H9 (cell line): ENCODE results near the gene QSOX2. TPM values are rescaled to one million over a fixed set of nuclear protein-coding genes. Genes with fewer than 3 reads are reported as not detected.

Experiments
- DNase-seq: peaks from one replicate; pipeline ENCODE4 v3.0.0-alpha.2; 2017
- H2AFZ ChIP-seq: one replicate; pipeline ENCODE4 v1.6.1; 2013; ENCODE audit warnings: mild to moderate bottlenecking, low read length, control low read depth, moderate library complexity
- H2AK5ac ChIP-seq: 2 replicates; pipeline ENCODE4 v1.6.1; 2013; ENCODE audit warnings: low read length, control low read depth, mixed read lengths; ENCODE audit not compliant: insufficient read length
- H2BK120ac ChIP-seq: one replicate; pipeline ENCODE4 v1.6.1; 2013; ENCODE audit warnings: low read depth, mild to moderate bottlenecking, low read length, control low read depth, inconsistent platforms; ENCODE audit not compliant: poor library complexity, severe bottlenecking
- H2BK12ac ChIP-seq: 2 replicates; pipeline ENCODE4 v1.6.1; 2013; ENCODE audit warnings: low read length, control low read depth, mixed read lengths, low read depth; ENCODE audit not compliant: insufficient read length
- H2BK15ac ChIP-seq: 2 replicates; pipeline ENCODE4 v1.6.1; 2013; ENCODE audit warnings: low read depth, low read length, control low read depth
- H2BK20ac ChIP-seq: one replicate; pipeline ENCODE4 v1.6.1; 2013; ENCODE audit warnings: low read depth, mild to moderate bottlenecking, low read length, control low read depth, inconsistent platforms; ENCODE audit not compliant: poor library complexity, severe bottlenecking
- H2BK5ac ChIP-seq: 2 replicates; pipeline ENCODE4 v1.6.1; 2013; ENCODE audit warnings: low read length, control low read depth, mixed read lengths; ENCODE audit not compliant: insufficient read length
- H3K14ac ChIP-seq: 2 replicates; pipeline ENCODE4 v1.6.1; 2013; ENCODE audit warnings: low read length, control low read depth; ENCODE audit not compliant: insufficient read depth
- H3K18ac ChIP-seq: 2 replicates; pipeline ENCODE4 v1.6.1; 2013; ENCODE audit warnings: low read depth, mild to moderate bottlenecking, mixed read lengths, low read length, control low read depth; ENCODE audit not compliant: insufficient read length
- H3K23ac ChIP-seq: 2 replicates; pipeline ENCODE4 v1.6.1; 2013; ENCODE audit warnings: low read length, control low read depth, mixed read lengths, low read depth; ENCODE audit not compliant: insufficient read length
- H3K23me2 ChIP-seq: 2 replicates; pipeline ENCODE4 v1.6.1; 2013; ENCODE audit warnings: low read depth, mild to moderate bottlenecking, mixed read lengths, low read length, control low read depth; ENCODE audit not compliant: insufficient read length, poor library complexity, severe bottlenecking
- H3K27ac ChIP-seq: 2 replicates; pipeline ENCODE4 v1.5.1; 2013; ENCODE audit warnings: low read length, control low read depth, mixed read lengths, low read depth; ENCODE audit not compliant: insufficient read length
- H3K27me3 ChIP-seq: 2 replicates; pipeline ENCODE4 v1.6.1; 2013; ENCODE audit warnings: low read length, control low read depth, inconsistent platforms; ENCODE audit not compliant: insufficient read depth
- H3K4ac ChIP-seq: 2 replicates; pipeline ENCODE4 v1.6.1; 2013; ENCODE audit warnings: low read depth, mild to moderate bottlenecking, control low read depth, inconsistent platforms, low read length, moderate library complexity
- H3K4me1 ChIP-seq: 2 replicates; pipeline ENCODE4 v1.6.1; 2013; ENCODE audit warnings: low read length, control low read depth, inconsistent platforms; ENCODE audit not compliant: insufficient read depth
- H3K4me2 ChIP-seq: 2 replicates; pipeline ENCODE4 v1.6.1; 2013; ENCODE audit warnings: low read length, control low read depth, mixed read lengths; ENCODE audit not compliant: insufficient read length, insufficient read depth
- H3K56ac ChIP-seq: 2 replicates; pipeline ENCODE4 v1.6.1; 2013; ENCODE audit warnings: low read depth, mild to moderate bottlenecking, mixed read lengths, low read length, control low read depth; ENCODE audit not compliant: insufficient read length
- H3K79me1 ChIP-seq: 2 replicates; pipeline ENCODE4 v1.6.1; 2013; ENCODE audit warnings: low read depth, mild to moderate bottlenecking, moderate library complexity, low read length, control low read depth, inconsistent platforms; ENCODE audit not compliant: insufficient read depth, poor library complexity, severe bottlenecking
- H3K79me2 ChIP-seq: 2 replicates; pipeline ENCODE4 v1.6.1; 2013; ENCODE audit warnings: low read length, control low read depth, inconsistent platforms; ENCODE audit not compliant: insufficient read depth
- H3K9ac ChIP-seq: 2 replicates; pipeline ENCODE4 v1.6.1; 2013; ENCODE audit warnings: low read length, control low read depth, mixed read lengths; ENCODE audit not compliant: insufficient read length; ENCODE audit errors: extremely low read depth
- H3K9me3 ChIP-seq: one replicate; pipeline ENCODE4 v1.6.1; 2013; ENCODE audit warnings: low read depth, low read length, inconsistent platforms; ENCODE audit not compliant: control insufficient read depth
- H3T11ph ChIP-seq: one replicate; pipeline ENCODE4 v1.6.1; 2013; ENCODE audit warnings: mild to moderate bottlenecking, low read length, control low read depth, inconsistent platforms
- H4K20me1 ChIP-seq: one replicate; pipeline ENCODE4 v1.6.1; 2013; ENCODE audit not compliant: control insufficient read depth, insufficient read length, insufficient read depth
- H4K5ac ChIP-seq: 2 replicates; pipeline ENCODE4 v1.6.1; 2013; ENCODE audit warnings: low read depth, mild to moderate bottlenecking, mixed read lengths, low read length, control low read depth; ENCODE audit not compliant: insufficient read length
- H4K8ac ChIP-seq: replicated peaks from 2 replicates; pipeline ENCODE4 v1.6.1; 2013; ENCODE audit warnings: low read length, control low read depth, mixed read lengths, low read depth; ENCODE audit not compliant: insufficient read length
- H4K91ac ChIP-seq: 2 replicates; pipeline ENCODE4 v1.6.1; 2013; ENCODE audit warnings: low read depth, mild to moderate bottlenecking, moderate library complexity, mixed read lengths, low read length, control low read depth; ENCODE audit not compliant: insufficient read length
- H3K27ac Mint-ChIP-seq, 3 experiments: 2 replicates in 2 of 3; 3 replicates in 1 of 3; pipeline ENCODE4 v1.8.0; 2020 to 2021; ENCODE audit warnings: mixed read lengths in 3 of 3, mild to moderate bottlenecking in 1 of 3, moderate library complexity in 1 of 3
- H3K27me3 Mint-ChIP-seq: 2 replicates; pipeline ENCODE4 v1.8.0; 2021; ENCODE audit warnings: low read depth, mild to moderate bottlenecking, moderate library complexity, mixed read lengths
- H3K36me3 Mint-ChIP-seq, 3 experiments: 2 replicates in 2 of 3; 3 replicates in 1 of 3; pipeline ENCODE4 v1.8.0; 2020 to 2021; ENCODE audit warnings: low read depth in 3 of 3, mixed read lengths in 3 of 3; ENCODE audit not compliant: insufficient read depth in 1 of 3
- H3K4me1 Mint-ChIP-seq, 2 experiments: 2 replicates each; pipeline ENCODE4 v1.8.0; 2020; ENCODE audit warnings: mixed read lengths in 2 of 2
- H3K4me3 Mint-ChIP-seq, 2 experiments: 2 replicates in 1 of 2; 3 replicates in 1 of 2; pipeline ENCODE4 v1.8.0; 2020 to 2021; ENCODE audit warnings: mild to moderate bottlenecking in 2 of 2, mixed read lengths in 2 of 2, moderate library complexity in 1 of 2
- H3K9me3 Mint-ChIP-seq, 2 experiments: 2 replicates in 1 of 2; 3 replicates in 1 of 2; pipeline ENCODE4 v1.8.0; 2020; ENCODE audit warnings: mild to moderate bottlenecking in 2 of 2, mixed read lengths in 2 of 2, moderate library complexity in 1 of 2
- CTCF ChIP-seq: fragments of 200-600 bp; sonication (generic); conservative IDR thresholded peaks from 3 replicates; pipeline ENCODE4 v1.8.0; 2021; ENCODE audit warnings: antibody characterized with exemption, mild to moderate bottlenecking
- WGBS: extraction: QIAGEN DNeasy Blood & Tissue Kit; methylation state at CpG from one replicate; pipeline ENCODE4 v1.1.7; 2013; ENCODE audit warnings: missing lambda C conversion rate, low lambda C conversion rate, mixed read lengths; ENCODE audit not compliant: insufficient read length; ENCODE audit errors: extremely low coverage; 5-methylcytosine and 5-hydroxymethylcytosine counted together
- total RNA-seq: library from RNA; stranded (reverse); gene quantifications from 2 replicates; pipeline ENCODE4 v1.2.1, GENCODE V29; 2021

QSOX2 gene
- total RNA-seq, 1 experiment from 2014 or later: 25.8 TPM

- H3K36me3 Mint-ChIP-seq: peaks cover 0 to 5% (median 0%) of the 10 kb centered on the region in 3 experiments; a peak in 3 of 7 replicates
- no peaks in the 10 kb centered on the region for H3K4me1 ChIP-seq
- H4K5ac ChIP-seq: no peak overlapping the region
- H3K27me3 Mint-ChIP-seq: no peaks in the 10 kb centered on the region; the same call in 1 of the 2 replicates
- peak overlapping the region; percentile 60; the same call in 1 of the 2 replicates for H3K14ac ChIP-seq
- H3T11ph ChIP-seq: no peak overlapping the region
- no peaks in the 10 kb centered on the region for H3K27me3 ChIP-seq
- H3K4ac ChIP-seq: no peak overlapping the region
- H3K27ac ChIP-seq: no peak overlapping the region
- H2BK120ac ChIP-seq: no peak overlapping the region
- H3K4me3 Mint-ChIP-seq: no peak overlapping the region
- H3K18ac ChIP-seq: no peak overlapping the region
- no peaks in the 10 kb centered on the region for H3K79me2 ChIP-seq
- H3K56ac ChIP-seq: no peak overlapping the region
- no peak overlapping the region for H2BK20ac ChIP-seq
- no peak overlapping the region for H2AFZ ChIP-seq
- peaks cover 7 to 14% of the 10 kb centered on the region in 2 experiments; a peak in 3 of 4 replicates for H3K4me1 Mint-ChIP-seq
- no CpG with 5 or more reads among the region's 10 CpGs for WGBS
- H3K23me2 ChIP-seq: no peaks in the 10 kb centered on the region
- H2BK15ac ChIP-seq: no peak overlapping the region; the same call in 1 of the 2 replicates
- H3K27ac Mint-ChIP-seq: no peak overlapping the region
- no peak for DNase-seq
- H4K8ac ChIP-seq: no peak overlapping the region
- no peaks in the 10 kb centered on the region for H4K20me1 ChIP-seq
- no peak overlapping the region for H3K23ac ChIP-seq
- no peak overlapping the region for H3K9ac ChIP-seq
- H2AK5ac ChIP-seq: no peak overlapping the region
- no peak overlapping the region for H2BK12ac ChIP-seq
- H3K9me3 Mint-ChIP-seq: peaks cover 7 to 14% of the 10 kb centered on the region in 2 experiments
- H4K91ac ChIP-seq: no peak overlapping the region
- TF ChIP-seq CTCF: no peak
- H2BK5ac ChIP-seq: no peak overlapping the region
- no peaks in the 10 kb centered on the region for H3K79me1 ChIP-seq
- H3K4me2 ChIP-seq: no peak overlapping the region
- H3K9me3 ChIP-seq: no peaks in the 10 kb centered on the region
Observed at GRCh38 chr9:136160995-136161610, 84.5 kb downstream of the QSOX2 start.
